BLaER1 treated with 17β-estradiol and CSF1 and Interleukin-3, amounts not matched to agents 10 nM and 100 nM (cell line): Measurements from ENCODE around the gene NCR1.
"Not testable (repeated sequence)": the region's sequence is repeated elsewhere in the genome, so short reads cannot be mapped to it uniquely, and the experiment has no call there.

ENCODE experiments used
- H3K27ac ChIP-seq, 11 experiments: shearing (Covaris generic); formaldehyde crosslinking; 2 replicates each; pipeline ENCODE4 v1.8.1; 2022
- H3K27me3 ChIP-seq, 11 experiments: shearing (Covaris generic); formaldehyde crosslinking; 2 replicates each; pipeline ENCODE4 v1.8.1; 2022
- H3K36me3 ChIP-seq, 11 experiments: shearing (Covaris generic); formaldehyde crosslinking; 2 replicates each; pipeline ENCODE4 v1.8.1; 2022
- H3K4me1 ChIP-seq, 10 experiments: shearing (Covaris generic); formaldehyde crosslinking; 2 replicates each; pipeline ENCODE4 v1.8.1; 2022
- H3K4me2 ChIP-seq, 11 experiments: shearing (Covaris generic); formaldehyde crosslinking; 2 replicates each; pipeline ENCODE4 v1.8.1; 2022
- H3K4me3 ChIP-seq, 10 experiments: shearing (Covaris generic); formaldehyde crosslinking; 2 replicates each; pipeline ENCODE4 v1.8.1; 2022
- H3K9ac ChIP-seq, 11 experiments: shearing (Covaris generic); formaldehyde crosslinking; 2 replicates each; pipeline ENCODE4 v1.8.1; 2022
- H3K9me3 ChIP-seq, 11 experiments: shearing (Covaris generic); formaldehyde crosslinking; replicated peaks in 1 of 11; 2 replicates each; pipeline ENCODE4 v1.8.1; 2022
- H4K20me1 ChIP-seq, 11 experiments: shearing (Covaris generic); formaldehyde crosslinking; 2 replicates each; pipeline ENCODE4 v1.8.1; 2022
- Cebpa-rat ChIP-seq, 11 experiments: shearing (Covaris generic); IDR thresholded peaks; 2 replicates each; pipeline ENCODE4 v1.8.1; 2022

The NCR1 gene

GRCh38 chr19:54902061-54902460, 3.9 kb upstream of the NCR1 start:
- Histone ChIP-seq H4K20me1 (no peaks in the 10 kb centered on the region), H3K27ac (peak overlapping the region in 1 of 11 experiments; percentile 22; a peak in 2 of 22 replicates), H3K4me3 (no peak overlapping the region), H3K36me3 (no peaks in the 10 kb centered on the region), H3K4me2 (peak overlapping the region in 2 of 11 experiments; percentile 32 to 41; a peak in 3 of 22 replicates), H3K4me1 (peaks cover 22 to 51% (median 25%) of the 10 kb centered on the region in 10 experiments), H3K9ac (no peak overlapping the region), H3K9me3 (no peaks in the 10 kb centered on the region), H3K27me3 (no peaks in the 10 kb centered on the region)
- TF ChIP-seq Cebpa-rat (IDR thresholded peaks at IDR 0.05), result no peak

GRCh38 chr19:54903303-54903702, 2.6 kb upstream of the NCR1 start:
- Histone ChIP-seq H3K27ac (no peak overlapping the region), H3K27me3 (no peaks in the 10 kb centered on the region), H3K4me1 (peaks cover 22 to 53% (median 25%) of the 10 kb centered on the region in 10 experiments), H3K4me2 (no peak overlapping the region), H3K9ac (no peak overlapping the region), H3K4me3 (no peak overlapping the region), H3K9me3 (peaks cover 0 to under 1% (median 0%) of the 10 kb centered on the region in 11 experiments; a peak in 2 of 22 replicates), H3K36me3 (no peaks in the 10 kb centered on the region), H4K20me1 (no peaks in the 10 kb centered on the region)
- TF ChIP-seq Cebpa-rat (IDR thresholded peaks at IDR 0.05), result no peak

DNA sequence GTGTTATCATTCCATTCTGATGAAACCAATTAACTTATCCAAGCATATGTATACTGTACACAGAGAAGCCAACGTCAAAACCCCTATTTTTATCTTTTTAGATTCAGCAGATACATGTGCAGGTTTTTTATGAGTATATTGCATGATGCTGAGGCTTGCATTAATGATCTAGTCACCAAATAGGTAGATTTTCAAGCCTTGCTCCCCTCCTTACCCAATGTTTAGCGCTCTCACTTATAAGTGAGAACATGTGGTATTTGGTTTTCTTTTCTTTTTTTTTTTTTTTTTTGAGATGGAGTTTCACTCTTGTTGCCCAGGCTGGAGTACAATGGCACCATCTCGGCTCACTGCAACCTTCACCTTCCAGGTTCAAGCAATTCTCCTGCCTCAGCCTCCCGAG, 1.7 kb upstream of the NCR1 start:
- H3K9me3 ChIP-seq, result peaks cover 0 to 10% (median 9%) of the 10 kb centered on the region in 11 experiments; a peak in 14 of 22 replicates

GRCh38 chr19:54905421-54905802, 536 bp upstream of the NCR1 start:
- Histone ChIP-seq H3K9ac (peak overlapping the region in 9 of 11 experiments; percentile 52 to 76 (median 63); a peak in 15 of 22 replicates), H4K20me1 (no peaks in the 10 kb centered on the region), H3K4me1 (peaks cover 22 to 52% (median 25%) of the 10 kb centered on the region in 10 experiments), H3K27me3 (no peaks in the 10 kb centered on the region), H3K36me3 (no peaks in the 10 kb centered on the region), H3K9me3 (peaks cover 0 to 15% (median 13%) of the 10 kb centered on the region in 11 experiments; a peak in 14 of 22 replicates), H3K27ac (peak overlapping the region in 10 of 11 experiments; percentile 47 to 90 (median 80); a peak in 20 of 22 replicates), H3K4me2 (peak overlapping the region; percentile 65 to 90 (median 77)), H3K4me3 (peak overlapping the region in 4 of 10 experiments; percentile 2 to 51 (median 4); a peak in 3 of 20 replicates)
- no peak for TF ChIP-seq Cebpa-rat (IDR thresholded peaks at IDR 0.05)

More for the DNA sequence above, 1.7 kb upstream of the NCR1 start:
- H3K27me3 ChIP-seq, H3K27ac ChIP-seq, H3K36me3 ChIP-seq, H3K9ac ChIP-seq, H3K4me3 ChIP-seq, H4K20me1 ChIP-seq: not testable (repeated sequence)
- H3K4me2 ChIP-seq, result peak overlapping the region in 1 of 11 experiments; percentile 89; a peak in 2 of 22 replicates
- peaks cover 22 to 53% (median 25%) of the 10 kb centered on the region in 10 experiments for H3K4me1 ChIP-seq

- Histone ChIP-seq H3K4me3 (peak overlapping the region in 1 of 10 experiments; percentile 51; a peak in 1 of 20 replicates), H3K9ac (peak overlapping the region in 5 of 11 experiments; percentile 59 to 76 (median 68); a peak in 5 of 22 replicates), H3K9me3 (peaks cover 0 to 15% (median 13%) of the 10 kb centered on the region in 11 experiments; a peak in 14 of 22 replicates), H3K4me1 (peaks cover 21 to 38% (median 25%) of the 10 kb centered on the region in 10 experiments), H4K20me1 (no peaks in the 10 kb centered on the region), H3K27me3 (no peaks in the 10 kb centered on the region), H3K27ac (peak overlapping the region in 8 of 11 experiments; percentile 73 to 90 (median 80); a peak in 13 of 22 replicates), H3K4me2 (peak overlapping the region; percentile 65 to 90 (median 77); a peak in 18 of 22 replicates), H3K36me3 (no peaks in the 10 kb centered on the region)
- TF ChIP-seq Cebpa-rat (IDR thresholded peaks at IDR 0.05), result no peak
Observed at GRCh38 chr19:54906819-54907218, 871 bp downstream of the NCR1 start.

DNA sequence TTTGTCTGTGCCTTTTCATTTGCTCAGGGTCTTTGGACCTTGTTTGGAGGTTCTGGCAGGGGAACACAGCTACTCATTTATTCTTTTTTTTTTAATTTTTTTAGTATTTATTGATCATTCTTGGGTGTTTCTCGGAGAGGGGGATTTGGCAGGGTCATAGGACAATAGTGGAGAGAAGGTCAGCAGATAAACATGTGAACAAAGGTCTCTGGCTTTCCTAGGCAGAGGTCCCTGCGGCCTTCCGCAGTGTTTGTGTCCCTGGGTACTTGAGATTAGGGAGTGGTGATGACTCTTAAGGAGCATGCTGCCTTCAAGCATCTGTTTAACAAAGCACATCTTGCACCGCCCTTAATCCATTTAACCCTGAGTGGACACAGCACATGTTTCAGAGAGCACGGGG, 2.0 kb downstream of the NCR1 start:
- H3K4me2 ChIP-seq, H4K20me1 ChIP-seq, H3K27me3 ChIP-seq, H3K27ac ChIP-seq, H3K36me3 ChIP-seq, H3K4me3 ChIP-seq, H3K9ac ChIP-seq: not testable (repeated sequence)
- Histone ChIP-seq H3K4me1 (peaks cover 21 to 28% (median 24%) of the 10 kb centered on the region in 10 experiments), H3K9me3 (peaks cover 0 to 15% (median 13%) of the 10 kb centered on the region in 11 experiments; a peak in 14 of 22 replicates)

GRCh38 chr19:54916822-54917221, 10.9 kb downstream of the NCR1 start:
- Histone ChIP-seq H3K4me1 (peaks cover 37 to 64% (median 56%) of the 10 kb centered on the region in 10 experiments), H3K27me3 (peaks cover 0 to 36% (median 0%) of the 10 kb centered on the region in 11 experiments; a peak in 6 of 22 replicates), H3K4me2 (peak overlapping the region; percentile 68 to 87 (median 80)), H3K36me3 (no peaks in the 10 kb centered on the region), H3K4me3 (no peak overlapping the region), H3K27ac (peak overlapping the region in 2 of 11 experiments; percentile 17 to 23; a peak in 1 of 22 replicates), H4K20me1 (no peaks in the 10 kb centered on the region), H3K9ac (peak overlapping the region in 1 of 11 experiments; percentile 20; a peak in 1 of 22 replicates), H3K9me3 (no peaks in the 10 kb centered on the region)
- TF ChIP-seq Cebpa-rat (IDR thresholded peaks at IDR 0.05), result peak in 1 of 11 experiments; percentile 37; a peak in 1 of 22 replicates

GRCh38 chr19:54918499-54918898, 12.6 kb downstream of the NCR1 start:
- peaks cover 0 to 36% (median 0%) of the 10 kb centered on the region in 11 experiments; a peak in 6 of 22 replicates for H3K27me3 ChIP-seq
- H3K36me3 ChIP-seq, result no peaks in the 10 kb centered on the region
- TF ChIP-seq Cebpa-rat (IDR thresholded peaks at IDR 0.05), result no peak
- peak overlapping the region in 1 of 11 experiments; percentile 31; a peak in 1 of 22 replicates for H3K9ac ChIP-seq
- peaks cover 45 to 71% (median 65%) of the 10 kb centered on the region in 10 experiments for H3K4me1 ChIP-seq
- H3K4me3 ChIP-seq, result no peak overlapping the region
- H3K27ac ChIP-seq, result peak overlapping the region in 2 of 11 experiments; percentile 14 to 26; a peak in 2 of 22 replicates
- no peaks in the 10 kb centered on the region for H3K9me3 ChIP-seq
- peak overlapping the region in 10 of 11 experiments; percentile 68 to 87 (median 79); a peak in 20 of 22 replicates for H3K4me2 ChIP-seq
- H4K20me1 ChIP-seq, result no peaks in the 10 kb centered on the region

- H3K9me3 ChIP-seq, result not testable (repeated sequence)
Observed at GRCh38 chr19:54919646-54920563, 14.0 kb downstream of the NCR1 start.

More at GRCh38 chr19:54919646-54920563, 14.0 kb downstream of the NCR1 start:
- Histone ChIP-seq H3K9ac (peak overlapping the region in 4 of 11 experiments; percentile 18 to 60 (median 53); a peak in 4 of 22 replicates), H3K4me2 (peak overlapping the region in 8 of 11 experiments; percentile 44 to 82 (median 66); a peak in 16 of 22 replicates), H3K27ac (peak overlapping the region in 1 of 11 experiments; percentile 8; a peak in 1 of 22 replicates), H3K4me1 (peaks cover 43 to 72% (median 66%) of the 10 kb centered on the region in 10 experiments), H3K27me3 (peaks cover 0 to 31% (median 0%) of the 10 kb centered on the region in 11 experiments; a peak in 6 of 22 replicates)
- not testable (repeated sequence) for H4K20me1 ChIP-seq, H3K36me3 ChIP-seq, H3K4me3 ChIP-seq
